ENCODE results near the gene G6PD. TPM values are rescaled to one million over a fixed set of nuclear protein-coding genes. Genes with fewer than 3 reads are reported as not detected.

G6PD gene
- total and polyA plus RNA-seq, 4 donors = 1.9 to 23.6 (median 5.5) TPM

DNA sequence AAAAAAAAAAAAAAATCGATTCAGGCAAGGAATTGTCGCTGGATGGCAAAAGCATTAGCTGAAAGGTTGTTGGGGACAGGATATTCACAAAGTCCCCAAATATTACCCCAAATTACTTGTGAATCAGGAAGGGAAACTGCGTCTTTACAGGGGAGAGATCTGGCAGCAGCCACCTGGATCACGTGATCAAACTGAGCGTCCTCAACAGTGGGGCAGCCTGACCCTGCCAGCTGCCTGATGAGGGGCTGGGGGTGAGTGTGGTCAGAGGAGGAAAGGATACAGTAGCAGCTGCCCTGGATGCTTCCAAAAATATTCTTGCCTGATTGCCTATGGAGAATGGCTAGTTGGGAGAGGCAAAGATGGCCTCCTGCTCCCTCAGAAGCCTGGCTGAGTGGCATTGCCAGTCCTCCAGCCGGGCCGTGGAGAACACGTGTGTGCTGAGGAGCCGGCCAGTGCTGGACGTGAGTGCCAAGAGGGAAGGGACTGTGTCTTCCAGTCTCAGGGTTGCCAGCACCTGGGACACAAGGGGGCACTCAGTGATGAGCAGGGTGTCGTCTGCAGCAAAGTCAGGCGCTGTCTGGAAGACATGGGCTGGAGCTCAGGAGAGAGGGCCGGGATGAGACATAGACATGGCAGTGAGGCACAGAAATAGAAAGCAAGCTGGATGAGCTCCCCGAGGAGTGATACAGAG lies 64.6 kb downstream of the G6PD start:
- 89% methylated on average over 14 of the region's 14 CpGs for WGBS
- H3K9me3 ChIP-seq (ENCODE audit: control insufficient read depth in 4 of 4, low read length in 3 of 4) = no peaks in the 10 kb centered on the region
- H3K27me3 ChIP-seq (ENCODE audit: control insufficient read depth in 4 of 4, insufficient read depth in 4 of 4, low read length in 3 of 4) = no peaks in the 10 kb centered on the region
- DNase-seq (ENCODE audit: low spot score) = no peak
- TF ChIP-seq JUND (IDR thresholded peaks at IDR 0.05) (no peak), SP1 (IDR thresholded peaks at IDR 0.05) (no peak)
- TF ChIP-seq, protein P1, sequence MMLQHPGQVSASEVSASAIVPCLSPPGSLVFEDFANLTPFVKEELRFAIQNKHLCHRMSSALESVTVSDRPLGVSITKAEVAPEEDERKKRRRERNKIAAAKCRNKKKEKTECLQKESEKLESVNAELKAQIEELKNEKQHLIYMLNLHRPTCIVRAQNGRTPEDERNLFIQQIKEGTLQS (IDR thresholded peaks at IDR 0.05) = no peak
- H3K4me3 ChIP-seq (ENCODE audit: low read depth in 1 of 3, low read length in 3 of 3) = no peak overlapping the region
- H3K36me3 ChIP-seq (ENCODE audit: control insufficient read depth in 4 of 4, insufficient read depth in 3 of 4, low read depth in 1 of 4, low read length in 3 of 4) = peaks cover 0 to 6% (median under 1%) of the 10 kb centered on the region in 4 donors
- H3K4me1 ChIP-seq (ENCODE audit: control insufficient read depth in 4 of 4, insufficient read depth in 4 of 4, low read length in 3 of 4) = peaks cover 7 to 28% (median 18%) of the 10 kb centered on the region in 4 donors
- H3K9ac ChIP-seq (ENCODE audit: low read depth in 1 of 2, low read length in 2 of 2) = no peak overlapping the region
- H3K27ac ChIP-seq (ENCODE audit: low read depth in 1 of 2, low read length in 2 of 2) = no peak overlapping the region

Small RNA genes lying within 50 kb of the gene (small RNA-seq; reads per million reads assigned to genes)
- gene RN7SL697P = not detected

Other genes starting within 250 kb of the G6PD start
- gene FLNA, start 172.2 kb downstream of the G6PD start, total RNA-seq = 100 to 1,000 TPM; 150 to 152 TPM
- gene FLNA, start 172.2 kb downstream of the G6PD start, polyA plus RNA-seq = 10 to 100 TPM; 23.4 to 84.8 TPM
- gene EMD, start 167.6 kb downstream of the G6PD start, total RNA-seq = 10 to 100 TPM; 11.6 to 18.5 TPM
- gene EMD, start 167.6 kb downstream of the G6PD start, polyA plus RNA-seq = 10 to 100 TPM; 15.5 to 38.0 TPM
- gene RPL10, start 148.5 kb downstream of the G6PD start, total RNA-seq = 1,000 to 10,000 TPM; 1,323 to 1,523 TPM
- gene RPL10, start 148.5 kb downstream of the G6PD start, polyA plus RNA-seq = 1,000 to 10,000 TPM in 1 of 2 donors, 100 to 1,000 TPM in 1; 446 to 1,644 TPM
- gene DNASE1L1, start 137.6 kb downstream of the G6PD start, total RNA-seq = 10 to 100 TPM; 14.6 to 22.1 TPM
- 10 to 100 TPM in 1 of 2 donors, 1 to 10 TPM in 1; 9.3 to 18.7 TPM for gene DNASE1L1, start 137.6 kb downstream of the G6PD start, polyA plus RNA-seq
- gene TAFAZZIN, start 135.3 kb downstream of the G6PD start, total RNA-seq = 10 to 100 TPM in 1 of 2 donors, 1 to 10 TPM in 1; 7.8 to 15.6 TPM
- gene TAFAZZIN, start 135.3 kb downstream of the G6PD start, polyA plus RNA-seq = 10 to 100 TPM; 10.6 to 16.3 TPM
- gene ATP6AP1, start 118.2 kb downstream of the G6PD start, total RNA-seq = 10 to 100 TPM; 35.2 to 38.5 TPM
- 10 to 100 TPM; 43.1 to 43.3 TPM for gene ATP6AP1, start 118.2 kb downstream of the G6PD start, polyA plus RNA-seq
- gene GDI1, start 109.7 kb downstream of the G6PD start, total RNA-seq = 10 to 100 TPM; 13.3 to 27.7 TPM
- gene GDI1, start 109.7 kb downstream of the G6PD start, polyA plus RNA-seq = 10 to 100 TPM; 12.8 to 35.6 TPM
- gene FAM50A, start 102.7 kb downstream of the G6PD start, total RNA-seq = 10 to 100 TPM; 10.9 to 13.4 TPM
- 10 to 100 TPM; 14.6 to 25.1 TPM for gene FAM50A, start 102.7 kb downstream of the G6PD start, polyA plus RNA-seq
- gene PLXNA3, start 88.6 kb downstream of the G6PD start, total RNA-seq = 1 to 10 TPM; 1.1 to 1.7 TPM
- gene PLXNA3, start 88.6 kb downstream of the G6PD start, polyA plus RNA-seq = 1 to 10 TPM; 1.3 to 1.7 TPM
- gene LAGE3, start 67.6 kb downstream of the G6PD start, total RNA-seq = 10 to 100 TPM in 1 of 2 donors, 1 to 10 TPM in 1; 8.5 to 18.1 TPM
- 10 to 100 TPM; 12.4 to 13.1 TPM for gene LAGE3, start 67.6 kb downstream of the G6PD start, polyA plus RNA-seq
- 10 to 100 TPM; 19.8 to 22.2 TPM for gene UBL4A, start 60.2 kb downstream of the G6PD start, total RNA-seq
- gene UBL4A, start 60.2 kb downstream of the G6PD start, polyA plus RNA-seq = 10 to 100 TPM; 13.9 to 21.9 TPM
- gene SLC10A3, start 56.2 kb downstream of the G6PD start, total RNA-seq = 1 to 10 TPM; 3.5 to 5.6 TPM
- 1 to 10 TPM; 3.2 to 5.4 TPM for gene SLC10A3, start 56.2 kb downstream of the G6PD start, polyA plus RNA-seq
- 10 to 100 TPM; 11.6 to 33.5 TPM for gene FAM3A, start 30.6 kb downstream of the G6PD start, total RNA-seq
- gene FAM3A, start 30.6 kb downstream of the G6PD start, polyA plus RNA-seq = 10 to 100 TPM; 35.0 to 36.3 TPM
- gene IKBKG, start 774 bp upstream of the G6PD start, total RNA-seq = 10 to 100 TPM; 17.1 to 46.0 TPM
- 10 to 100 TPM; 26.0 to 74.1 TPM for gene IKBKG, start 774 bp upstream of the G6PD start, polyA plus RNA-seq
- not detected for gene CTAG1A, start 38.3 kb upstream of the G6PD start, total RNA-seq
- not detected for gene CTAG1A, start 38.3 kb upstream of the G6PD start, polyA plus RNA-seq
- not detected for gene CTAG1B, start 72.4 kb upstream of the G6PD start, total RNA-seq
- not detected for gene CTAG1B, start 72.4 kb upstream of the G6PD start, polyA plus RNA-seq
- gene CTAG2, start 106.7 kb upstream of the G6PD start, total RNA-seq = not detected
- not detected for gene CTAG2, start 106.7 kb upstream of the G6PD start, polyA plus RNA-seq
- gene GAB3, start 204.2 kb upstream of the G6PD start, total RNA-seq = 10 to 100 TPM in 1 of 2 donors, 1 to 10 TPM in 1; 2.5 to 10.4 TPM
- under 1 TPM; 0.66 to 0.75 TPM for gene GAB3, start 204.2 kb upstream of the G6PD start, polyA plus RNA-seq
- gene DKC1, start 216.0 kb upstream of the G6PD start, total RNA-seq = 10 to 100 TPM; 18.7 to 21.9 TPM
- 10 to 100 TPM; 14.0 to 14.3 TPM for gene DKC1, start 216.0 kb upstream of the G6PD start, polyA plus RNA-seq